ENCODE data around the gene GRIA4. TPM values are rescaled to one million over a fixed set of nuclear protein-coding genes. Genes with fewer than 3 reads are reported as not detected.

GRIA4 gene
- total RNA-seq, 3 donors from 2014 or later (not counting 1 experiment from before 2014, with no cell fraction given), result not detected

- no peaks in the 10 kb centered on the region for H3K36me3 Mint-ChIP-seq
- Histone ChIP-seq H3K4me1 (ENCODE audit: control insufficient read depth, insufficient read depth, low read length) (no peaks in the 10 kb centered on the region), H3K4me3 (ENCODE audit: low read length) (no peak overlapping the region), H3K27ac (ENCODE audit: low read length) (no peak overlapping the region), H3K9me3 (ENCODE audit: control insufficient read depth, insufficient read depth, low read length) (no peaks in the 10 kb centered on the region), H3K36me3 (ENCODE audit: control insufficient read depth, insufficient read depth, low read length) (no peaks in the 10 kb centered on the region), H3K27me3 (ENCODE audit: control insufficient read depth, insufficient read depth, low read length) (no peaks in the 10 kb centered on the region)
- H3K27ac Mint-ChIP-seq, result no peak overlapping the region
- H3K27me3 Mint-ChIP-seq (ENCODE audit: low read depth in 2 of 2), result no peaks in the 10 kb centered on the region
- TF ChIP-seq CTCF (IDR thresholded peaks at IDR 0.05), result no peak
- peaks cover 3 to 4% of the 10 kb centered on the region in 2 donors for H3K9me3 Mint-ChIP-seq
- H3K4me1 Mint-ChIP-seq, result no peaks in the 10 kb centered on the region
- no peak for ATAC-seq
- 94% methylated on average over 21 of the region's 22 CpGs for WGBS (ENCODE audit: insufficient coverage)
- no peak overlapping the region for H3K4me3 Mint-ChIP-seq
- intact Hi-C loops (cut with micrococcal nuclease), result no loop called here
- no peak for DNase-seq
These were observed 350.7 kb downstream of the GRIA4 start for GRCh38 chr11:105960252-105961245.

GRCh38 chr11:105968021-105968697 is 358.3 kb downstream of the GRIA4 start:
- H3K4me3 ChIP-seq (ENCODE audit: low read length), result no peak overlapping the region
- DNase-seq, result no peak
- H3K9me3 ChIP-seq (ENCODE audit: control insufficient read depth, insufficient read depth, low read length), result no peaks in the 10 kb centered on the region
- Mint-ChIP-seq H3K27ac (no peak overlapping the region), H3K36me3 (no peaks in the 10 kb centered on the region), H3K9me3 (peaks cover 2% of the 10 kb centered on the region in 2 donors), H3K4me3 (no peak overlapping the region), H3K27me3 (ENCODE audit: low read depth in 2 of 2) (no peaks in the 10 kb centered on the region), H3K4me1 (no peaks in the 10 kb centered on the region)
- no peak for TF ChIP-seq CTCF (IDR thresholded peaks at IDR 0.05)
- ATAC-seq, result no peak
- H3K4me1 ChIP-seq (ENCODE audit: control insufficient read depth, insufficient read depth, low read length), result no peaks in the 10 kb centered on the region
- H3K27ac ChIP-seq (ENCODE audit: low read length), result no peak overlapping the region
- H3K27me3 ChIP-seq (ENCODE audit: control insufficient read depth, insufficient read depth, low read length), result no peaks in the 10 kb centered on the region
- intact Hi-C loops (cut with micrococcal nuclease), result no loop called here
- 74% methylated on average over 3 of the region's 3 CpGs for WGBS (ENCODE audit: insufficient coverage)
- H3K36me3 ChIP-seq (ENCODE audit: control insufficient read depth, insufficient read depth, low read length), result no peaks in the 10 kb centered on the region

DNA sequence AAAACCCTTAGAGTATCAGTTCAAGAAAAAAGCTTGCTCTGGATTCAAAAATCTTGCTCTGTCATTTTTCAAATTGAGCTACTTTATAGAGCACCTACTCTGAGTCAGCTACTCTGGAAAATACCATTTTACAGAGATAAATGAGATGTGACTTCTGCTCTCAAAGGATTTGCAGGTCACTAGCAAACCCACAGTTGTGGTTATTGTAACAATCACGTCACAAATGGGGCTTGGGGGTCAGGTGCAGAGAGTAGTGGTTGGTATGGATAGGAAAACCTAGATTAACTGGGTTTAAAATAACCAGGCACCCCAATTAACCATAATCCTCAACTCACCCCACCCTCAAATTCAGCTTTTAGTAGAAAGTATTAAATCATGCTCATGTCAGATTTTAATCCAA is 359.9 kb downstream of the GRIA4 start:
- intact Hi-C loops (cut with micrococcal nuclease), result no loop called here
- TF ChIP-seq CTCF (IDR thresholded peaks at IDR 0.05), result no peak
- Mint-ChIP-seq H3K27me3 (ENCODE audit: low read depth in 2 of 2) (no peaks in the 10 kb centered on the region), H3K4me1 (no peaks in the 10 kb centered on the region), H3K27ac (no peak overlapping the region), H3K9me3 (peaks cover 2% of the 10 kb centered on the region in 2 donors), H3K4me3 (no peak overlapping the region), H3K36me3 (no peaks in the 10 kb centered on the region)
- no peaks in the 10 kb centered on the region for H3K27me3 ChIP-seq (ENCODE audit: control insufficient read depth, insufficient read depth, low read length)
- no peaks in the 10 kb centered on the region for H3K4me1 ChIP-seq (ENCODE audit: control insufficient read depth, insufficient read depth, low read length)
- no peaks in the 10 kb centered on the region for H3K36me3 ChIP-seq (ENCODE audit: control insufficient read depth, insufficient read depth, low read length)
- no peak overlapping the region for H3K4me3 ChIP-seq (ENCODE audit: low read length)
- ATAC-seq, result no peak
- WGBS (ENCODE audit: insufficient coverage), result no CpG with 5 or more reads among the region's 1 CpG
- H3K27ac ChIP-seq (ENCODE audit: low read length), result no peak overlapping the region
- no peaks in the 10 kb centered on the region for H3K9me3 ChIP-seq (ENCODE audit: control insufficient read depth, insufficient read depth, low read length)
- no peak for DNase-seq
